ENCODE results near the gene PSME3. TPM values are rescaled to one million over a fixed set of nuclear protein-coding genes. Genes with fewer than 3 reads are reported as not detected.

The PSME3 gene
- total RNA-seq, 1 experiment from 2014 or later = 120 TPM

DNA sequence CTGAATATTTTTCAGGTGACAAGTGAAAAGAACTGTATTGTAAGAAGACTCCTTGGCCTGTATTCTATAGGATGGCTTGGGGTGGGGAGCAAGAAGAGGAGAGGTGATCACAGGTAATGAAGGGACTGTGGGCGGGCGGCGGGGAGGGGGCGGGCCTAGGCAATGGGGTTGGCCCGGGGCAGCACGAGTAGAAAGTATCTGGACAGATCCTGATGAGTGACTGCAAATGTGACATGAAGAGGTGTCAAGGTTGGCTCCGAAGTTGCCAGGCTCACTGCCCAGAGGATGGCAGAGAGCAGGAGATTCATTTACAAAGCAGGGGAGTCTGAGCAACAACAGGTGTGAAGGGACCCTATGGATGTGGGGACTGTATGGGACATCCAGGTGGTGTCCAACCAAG is 56.6 kb downstream of the PSME3 start:
- intact Hi-C loops (cut with micrococcal nuclease; ENCODE audit: unreplicated experiment) = no loop called here
- H3K9me3 ChIP-seq (ENCODE audit: low read depth, low read length, poor library complexity, severe bottlenecking) = no peaks in the 10 kb centered on the region
- TF ChIP-seq, protein P1, sequence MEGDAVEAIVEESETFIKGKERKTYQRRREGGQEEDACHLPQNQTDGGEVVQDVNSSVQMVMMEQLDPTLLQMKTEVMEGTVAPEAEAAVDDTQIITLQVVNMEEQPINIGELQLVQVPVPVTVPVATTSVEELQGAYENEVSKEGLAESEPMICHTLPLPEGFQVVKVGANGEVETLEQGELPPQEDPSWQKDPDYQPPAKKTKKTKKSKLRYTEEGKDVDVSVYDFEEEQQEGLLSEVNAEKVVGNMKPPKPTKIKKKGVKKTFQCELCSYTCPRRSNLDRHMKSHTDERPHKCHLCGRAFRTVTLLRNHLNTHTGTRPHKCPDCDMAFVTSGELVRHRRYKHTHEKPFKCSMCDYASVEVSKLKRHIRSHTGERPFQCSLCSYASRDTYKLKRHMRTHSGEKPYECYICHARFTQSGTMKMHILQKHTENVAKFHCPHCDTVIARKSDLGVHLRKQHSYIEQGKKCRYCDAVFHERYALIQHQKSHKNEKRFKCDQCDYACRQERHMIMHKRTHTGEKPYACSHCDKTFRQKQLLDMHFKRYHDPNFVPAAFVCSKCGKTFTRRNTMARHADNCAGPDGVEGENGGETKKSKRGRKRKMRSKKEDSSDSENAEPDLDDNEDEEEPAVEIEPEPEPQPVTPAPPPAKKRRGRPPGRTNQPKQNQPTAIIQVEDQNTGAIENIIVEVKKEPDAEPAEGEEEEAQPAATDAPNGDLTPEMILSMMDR (conservative IDR thresholded peaks at IDR 0.05; ENCODE audit: low read depth, low read length) = no peak
- no peak for TF ChIP-seq EZH2 (IDR thresholded peaks at IDR 0.05; ENCODE audit: borderline replicate concordance, low read depth, low read length, poor library complexity, severe bottlenecking)
- no peak for DNase-seq (ENCODE audit: low spot score)
- no peaks in the 10 kb centered on the region for H3K36me3 ChIP-seq (ENCODE audit: insufficient read depth, low read length, poor library complexity, severe bottlenecking)
- no peaks in the 10 kb centered on the region for H3K4me1 ChIP-seq (ENCODE audit: insufficient read depth, low read length, poor library complexity, severe bottlenecking)
- POLR2A ChIA-PET (ENCODE audit: low non-redundant PET) = no interaction called here
- no peaks in the 10 kb centered on the region for H3K27me3 ChIP-seq (replicated peaks; ENCODE audit: insufficient read depth, low read depth, low read length, poor library complexity)
- no peak overlapping the region for H3K4me3 ChIP-seq (ENCODE audit: low read depth, low read length, poor library complexity, severe bottlenecking)
- BruUV-seq (replicated peaks) = no TSS peak
- CTCF ChIA-PET = no interaction called here
- H3K27ac ChIP-seq (ENCODE audit: low read depth, low read length, poor library complexity, severe bottlenecking) = no peak overlapping the region

DNA sequence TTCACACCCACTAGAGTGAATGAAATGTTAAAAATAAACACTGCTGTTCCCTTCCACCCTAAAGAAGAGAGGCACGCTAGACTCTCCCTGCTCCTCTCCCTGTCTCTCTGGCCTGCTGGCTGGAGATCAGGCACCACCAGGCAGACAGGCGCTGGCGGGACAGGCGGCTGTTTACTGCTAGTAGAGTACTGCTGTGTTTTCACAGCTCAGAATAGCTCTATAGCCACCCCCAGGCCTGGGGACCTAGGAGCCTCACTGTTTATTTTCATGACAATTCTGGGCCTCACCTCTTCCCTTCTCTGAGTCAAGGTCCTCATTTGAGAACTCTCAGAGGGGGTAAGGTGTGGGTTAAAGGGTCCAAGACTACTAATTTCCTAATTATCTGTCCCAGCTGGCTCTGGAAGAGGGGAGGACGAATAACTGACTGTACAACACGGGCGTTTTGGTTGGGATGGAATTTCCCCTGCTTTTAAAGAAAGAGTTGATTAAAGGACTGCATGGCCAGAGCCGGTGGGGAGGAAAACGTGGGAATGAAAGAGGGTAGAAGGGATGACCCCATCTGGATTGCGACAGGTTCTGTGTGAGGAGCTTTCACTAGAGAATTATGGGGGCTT is 58.4 kb downstream of the PSME3 start:
- ChIA-PET CTCF (no interaction called here), POLR2A (ENCODE audit: low non-redundant PET) (no interaction called here)
- no peaks in the 10 kb centered on the region for H3K27me3 ChIP-seq (replicated peaks; ENCODE audit: insufficient read depth, low read depth, low read length, poor library complexity)
- TF ChIP-seq, protein P1 (conservative IDR thresholded peaks at IDR 0.05; ENCODE audit: low read depth, low read length) = no peak
- no peaks in the 10 kb centered on the region for H3K36me3 ChIP-seq (ENCODE audit: insufficient read depth, low read length, poor library complexity, severe bottlenecking)
- H3K27ac ChIP-seq (ENCODE audit: low read depth, low read length, poor library complexity, severe bottlenecking) = no peak overlapping the region
- no TSS peak for BruUV-seq (replicated peaks)
- no peaks in the 10 kb centered on the region for H3K4me1 ChIP-seq (ENCODE audit: insufficient read depth, low read length, poor library complexity, severe bottlenecking)
- intact Hi-C loops (cut with micrococcal nuclease; ENCODE audit: unreplicated experiment) = no loop called here
- H3K9me3 ChIP-seq (ENCODE audit: low read depth, low read length, poor library complexity, severe bottlenecking) = no peaks in the 10 kb centered on the region
- H3K4me3 ChIP-seq (ENCODE audit: low read depth, low read length, poor library complexity, severe bottlenecking) = no peak overlapping the region
- DNase-seq (ENCODE audit: low spot score) = no peak

DNA sequence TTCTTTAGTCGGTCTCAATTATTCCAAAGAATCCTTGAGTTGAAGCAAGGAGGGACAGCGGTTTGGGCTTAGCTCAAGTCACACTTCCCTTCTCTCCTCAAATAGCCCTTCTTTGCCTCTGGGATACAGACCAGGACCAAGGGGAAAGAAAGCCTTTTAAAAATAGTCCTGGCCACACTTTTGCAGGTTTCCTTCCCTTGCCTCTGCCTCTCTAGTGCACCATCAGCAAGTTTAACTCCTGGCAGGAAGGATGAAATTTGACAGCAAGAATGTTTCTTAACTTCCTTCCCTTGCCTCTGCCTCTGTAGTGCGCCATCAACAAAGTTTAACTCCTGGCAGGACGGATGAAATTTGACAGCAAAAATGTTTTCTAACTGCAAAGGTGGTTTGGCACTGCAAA is 60.2 kb downstream of the PSME3 start:
- ChIA-PET POLR2A (ENCODE audit: low non-redundant PET) (no interaction called here), CTCF (no interaction called here)
- Histone ChIP-seq H3K27me3 (replicated peaks; ENCODE audit: insufficient read depth, low read depth, low read length, poor library complexity) (no peaks in the 10 kb centered on the region), H3K4me1 (ENCODE audit: insufficient read depth, low read length, poor library complexity, severe bottlenecking) (no peaks in the 10 kb centered on the region), H3K4me3 (ENCODE audit: low read depth, low read length, poor library complexity, severe bottlenecking) (no peak overlapping the region), H3K36me3 (ENCODE audit: insufficient read depth, low read length, poor library complexity, severe bottlenecking) (no peaks in the 10 kb centered on the region), H3K9me3 (ENCODE audit: low read depth, low read length, poor library complexity, severe bottlenecking) (no peaks in the 10 kb centered on the region), H3K27ac (ENCODE audit: low read depth, low read length, poor library complexity, severe bottlenecking) (no peak overlapping the region)
- no peak for DNase-seq (ENCODE audit: low spot score)
- intact Hi-C loops (cut with micrococcal nuclease; ENCODE audit: unreplicated experiment) = no loop called here
- no TSS peak for BruUV-seq (replicated peaks)
- no peak for TF ChIP-seq EZH2 (IDR thresholded peaks at IDR 0.05; ENCODE audit: borderline replicate concordance, low read depth, low read length, poor library complexity, severe bottlenecking)
- TF ChIP-seq, protein P1 (conservative IDR thresholded peaks at IDR 0.05; ENCODE audit: low read depth, low read length) = no peak

Small RNA genes within 50 kb of the gene (microRNA-seq; reads per million reads assigned to microRNA genes)
- not detected for gene MIR6781

Other genes starting within 250 kb of the PSME3 start
- gene RETREG3, start 224.0 kb upstream of the PSME3 start, total RNA-seq (2021) = 23.2 and 30.0 TPM in 2 replicates
- gene TUBG1, start 223.7 kb upstream of the PSME3 start, total RNA-seq (2021) = 85.8 and 87.4 TPM in 2 replicates
- 14.6 and 19.2 TPM in 2 replicates for gene TUBG2, start 174.1 kb upstream of the PSME3 start, total RNA-seq (2021)
- gene PLEKHH3, start 156.4 kb upstream of the PSME3 start, total RNA-seq (2021) = 11.9 and 16.8 TPM in 2 replicates
- gene CCR10, start 151.6 kb upstream of the PSME3 start, total RNA-seq (2021) = 0.52 and 0.55 TPM in 2 replicates
- 5.6 and 6.7 TPM in 2 replicates for gene CNTNAP1, start 150.9 kb upstream of the PSME3 start, total RNA-seq (2021)
- 16.4 and 19.5 TPM in 2 replicates for gene EZH1, start 88.4 kb upstream of the PSME3 start, total RNA-seq (2021)
- 3.8 and 5.0 TPM in 2 replicates for gene RAMP2, start 72.2 kb upstream of the PSME3 start, total RNA-seq (2021)
- gene VPS25, start 59.9 kb upstream of the PSME3 start, total RNA-seq (2021) = 34.3 and 35.6 TPM in 2 replicates
- 0.11 and 0.37 TPM in 2 replicates for gene WNK4, start 52.8 kb upstream of the PSME3 start, total RNA-seq (2021)
- gene COA3, start 34.7 kb upstream of the PSME3 start, total RNA-seq (2021) = 29.0 and 30.5 TPM in 2 replicates
- not detected in 2 replicates for gene CNTD1, start 34.5 kb upstream of the PSME3 start, total RNA-seq (2021)
- gene BECN1, start 9.1 kb upstream of the PSME3 start, total RNA-seq (2021) = 34.2 and 36.0 TPM in 2 replicates
- gene AOC2, start 11.2 kb downstream of the PSME3 start, total RNA-seq (2021) = 1.2 and 1.4 TPM in 2 replicates
- gene AOC3, start 17.8 kb downstream of the PSME3 start, total RNA-seq (2021) = 0.62 and 0.70 TPM in 2 replicates
- not detected in 2 replicates for gene G6PC1, start 67.4 kb downstream of the PSME3 start, total RNA-seq (2021)
- gene AARSD1, start 131.1 kb downstream of the PSME3 start, total RNA-seq (2021) = 32.9 and 36.0 TPM in 2 replicates
- gene PTGES3L, start 146.7 kb downstream of the PSME3 start, total RNA-seq (2021) = 0.64 and 1.1 TPM in 2 replicates
- 7.3 and 8.0 TPM in 2 replicates for gene RUNDC1, start 147.2 kb downstream of the PSME3 start, total RNA-seq (2021)
- 547 and 560 TPM in 2 replicates for gene RPL27, start 165.0 kb downstream of the PSME3 start, total RNA-seq (2021)
- gene IFI35, start 173.4 kb downstream of the PSME3 start, total RNA-seq (2021) = 4.9 and 7.2 TPM in 2 replicates
- 45.2 and 47.0 TPM in 2 replicates for gene VAT1, start 189.0 kb downstream of the PSME3 start, total RNA-seq (2021)
- 5.5 and 6.7 TPM in 2 replicates for gene RND2, start 191.8 kb downstream of the PSME3 start, total RNA-seq (2021)

Data from A673 (cell line).